GM12891 (cell line): Measurements from ENCODE around the gene NCKAP1.

Experiments used
- POLR2A ChIP-seq: IDR thresholded peaks from 2 replicates; pipeline ENCODE4 v1.6.1; 2011; ENCODE audit warnings: low read depth, low read length, control low read depth
- POLR2AphosphoS5 ChIP-seq: IDR thresholded peaks from 2 replicates; pipeline ENCODE4 v1.6.1; 2011; ENCODE audit warnings: low read depth, low read length, control low read depth
- POU2F2 ChIP-seq: IDR thresholded peaks from 2 replicates; pipeline ENCODE4 v1.6.1; 2011; ENCODE audit warnings: low read depth, mild to moderate bottlenecking, control low read depth, low read length, moderate library complexity
- SPI1 ChIP-seq: IDR thresholded peaks from 2 replicates; pipeline ENCODE4 v1.6.1; 2011; ENCODE audit warnings: low read depth, low read length, control low read depth
- TAF1 ChIP-seq: IDR thresholded peaks from 2 replicates; pipeline ENCODE4 v1.6.1; 2011; ENCODE audit warnings: low read depth, low read length, control low read depth

GRCh38 chr2:183031911-183032794, 6.1 kb downstream of the NCKAP1 start:
- no peak for TF ChIP-seq POLR2A
- TF ChIP-seq TAF1 = no peak
- no peak for TF ChIP-seq SPI1
- no peak for TF ChIP-seq POLR2AphosphoS5
- no peak for TF ChIP-seq POU2F2
